RWPE1 (cell line): Measurements from ENCODE around the gene RBKS.
A peak's percentile ranks its signal among the peaks of the same experiment; 100 is the strongest.

Experiments used
- CTCF ChIA-PET: fragments of 350-600 bp; sonication (Branson Sonifier 250); formaldehyde crosslinking; extraction: SDS; loops from one replicate; lab custom pipeline; 2021; lab: Yijun Ruan, JAX
- POLR2A ChIA-PET: fragments of 400-600 bp; formaldehyde crosslinking; extraction: SDS; loops from one replicate; lab custom pipeline; 2020; ENCODE audit warnings: antibody characterized with exemption; ENCODE audit not compliant: low non-redundant PET; lab: Yijun Ruan, JAX
- DNase-seq: peaks from one replicate; pipeline ENCODE4 v3.0.0; 2012; ENCODE audit warnings: low spot score
- H3K27ac ChIP-seq: fragments of 450-650 bp; 2 replicates; pipeline ENCODE4 v1.5.1; 2017
- TF ChIP-seq, protein P1 (sequence below): fragments of 450-650 bp; conservative IDR thresholded peaks from 2 replicates; pipeline ENCODE4 v1.5.1; 2017; ENCODE audit warnings: low read depth, mild to moderate bottlenecking

The RBKS gene

DNA sequence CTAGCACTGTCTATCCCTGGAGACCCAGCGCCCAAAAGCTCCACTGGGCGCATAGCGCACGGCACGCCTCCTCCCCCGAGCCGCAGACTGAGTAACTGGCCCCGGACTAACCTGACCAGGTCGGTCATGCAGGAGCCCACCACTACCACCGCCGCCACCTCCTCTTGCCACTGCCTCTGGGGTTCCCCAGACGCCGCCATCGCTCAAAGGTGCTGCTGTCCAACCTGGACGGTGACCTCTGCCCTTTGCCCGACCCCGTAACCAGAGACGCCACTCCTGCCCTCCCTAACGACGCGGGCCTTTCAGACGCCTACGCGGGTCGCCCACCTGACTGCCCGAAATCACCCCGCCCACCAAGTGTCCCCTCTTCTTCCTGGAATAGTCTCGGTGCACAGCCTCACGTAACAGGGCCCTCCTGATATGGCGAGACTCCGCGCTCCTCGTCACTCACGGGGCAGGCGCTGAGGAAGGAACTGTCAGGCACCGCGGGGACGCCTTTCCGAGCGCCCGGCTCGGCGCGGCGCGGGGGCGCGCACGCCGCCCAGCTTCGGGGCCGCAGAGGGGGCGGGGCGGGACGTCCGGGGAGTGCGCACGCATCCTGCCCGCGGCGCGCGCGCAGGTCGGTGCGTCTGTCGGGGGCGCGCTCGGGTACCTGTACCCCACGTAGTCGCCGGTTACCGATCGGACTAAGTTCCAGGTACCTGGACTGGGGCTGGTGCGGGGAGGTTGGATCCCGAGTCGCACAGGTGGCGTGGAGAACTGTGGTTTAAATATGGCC is at the start of gene RBKS, which contains the start of gene BABAM2:
Gene RBKS (minus strand): TSS at position 242 of the 778 bp plus-strand sequence. CDS start 42 bp downstream, at position 200.
Gene BABAM2 (plus strand): TSS at position 584 of the 778 bp plus-strand sequence. CDS start 3,828 bp downstream, outside the sequence.
- ChIA-PET CTCF (interaction anchor here (0.6 kb wide), 3 partner anchors 145 to 665 kb away, joined by 3 to 4 read pairs (median 3); no protein-coding TSS in a partner anchor), POLR2A (interaction anchor here (0.6 to 0.8 kb wide), 2 partner anchors 500 to 501 kb away, joined by 3 to 5 read pairs; no protein-coding TSS in a partner anchor)
- peak; percentile 92 for DNase-seq
- TF ChIP-seq, protein P1, sequence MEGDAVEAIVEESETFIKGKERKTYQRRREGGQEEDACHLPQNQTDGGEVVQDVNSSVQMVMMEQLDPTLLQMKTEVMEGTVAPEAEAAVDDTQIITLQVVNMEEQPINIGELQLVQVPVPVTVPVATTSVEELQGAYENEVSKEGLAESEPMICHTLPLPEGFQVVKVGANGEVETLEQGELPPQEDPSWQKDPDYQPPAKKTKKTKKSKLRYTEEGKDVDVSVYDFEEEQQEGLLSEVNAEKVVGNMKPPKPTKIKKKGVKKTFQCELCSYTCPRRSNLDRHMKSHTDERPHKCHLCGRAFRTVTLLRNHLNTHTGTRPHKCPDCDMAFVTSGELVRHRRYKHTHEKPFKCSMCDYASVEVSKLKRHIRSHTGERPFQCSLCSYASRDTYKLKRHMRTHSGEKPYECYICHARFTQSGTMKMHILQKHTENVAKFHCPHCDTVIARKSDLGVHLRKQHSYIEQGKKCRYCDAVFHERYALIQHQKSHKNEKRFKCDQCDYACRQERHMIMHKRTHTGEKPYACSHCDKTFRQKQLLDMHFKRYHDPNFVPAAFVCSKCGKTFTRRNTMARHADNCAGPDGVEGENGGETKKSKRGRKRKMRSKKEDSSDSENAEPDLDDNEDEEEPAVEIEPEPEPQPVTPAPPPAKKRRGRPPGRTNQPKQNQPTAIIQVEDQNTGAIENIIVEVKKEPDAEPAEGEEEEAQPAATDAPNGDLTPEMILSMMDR, result no peak
- H3K27ac ChIP-seq, result peak within 1 kb of the TSS; percentile 91

DNA sequence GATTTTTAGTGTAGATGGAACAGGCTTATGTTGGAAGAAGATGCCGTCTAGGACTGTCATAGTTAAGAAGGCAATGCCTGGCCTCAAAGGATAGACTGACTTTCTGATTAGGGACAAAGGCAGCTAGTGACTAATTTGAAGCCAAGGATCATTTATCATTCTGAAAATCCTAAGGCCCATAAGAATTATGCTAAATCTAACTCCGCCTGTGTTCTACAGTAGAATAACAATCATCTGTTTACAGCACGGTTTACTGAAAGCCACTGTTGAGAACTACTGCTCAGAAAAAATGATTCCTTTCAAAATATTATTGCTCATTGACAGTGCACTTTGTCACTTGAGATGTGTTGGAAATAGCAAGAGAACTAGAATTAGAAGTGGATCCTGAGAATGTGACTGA is 44.8 kb upstream of the RBKS start:
- POLR2A ChIA-PET, result no interaction called here
- TF ChIP-seq, protein P1, result no peak
- H3K27ac ChIP-seq, result no peak overlapping the region
- no peak for DNase-seq
- CTCF ChIA-PET, result interaction anchor here (0.6 kb wide), 1 partner anchor 461 kb away, joined by 3 read pairs; no protein-coding TSS in a partner anchor

DNA sequence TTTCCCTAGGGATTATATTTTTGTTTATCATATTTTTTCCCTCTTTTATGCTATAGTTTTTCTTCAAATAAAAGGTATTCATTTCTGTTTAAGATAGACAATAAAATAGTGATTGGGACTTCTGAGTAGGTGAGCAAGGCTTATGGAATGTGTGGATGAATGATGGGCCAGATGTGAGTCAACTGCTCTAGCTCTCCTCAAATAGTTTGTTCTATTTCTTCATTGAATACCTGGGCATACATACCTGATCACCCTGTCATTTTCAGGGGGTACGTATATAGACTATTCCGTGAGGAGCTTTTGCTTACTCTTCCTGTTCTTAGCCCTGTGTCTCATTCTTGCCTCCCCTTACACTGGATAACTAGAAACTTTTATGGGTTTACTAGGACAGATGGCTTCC is 42.2 kb upstream of the RBKS start:
- ChIA-PET POLR2A (no interaction called here), CTCF (no interaction called here)
- peak; percentile 94 for DNase-seq
- H3K27ac ChIP-seq, result no peak overlapping the region
- TF ChIP-seq, protein P1, result no peak

DNA sequence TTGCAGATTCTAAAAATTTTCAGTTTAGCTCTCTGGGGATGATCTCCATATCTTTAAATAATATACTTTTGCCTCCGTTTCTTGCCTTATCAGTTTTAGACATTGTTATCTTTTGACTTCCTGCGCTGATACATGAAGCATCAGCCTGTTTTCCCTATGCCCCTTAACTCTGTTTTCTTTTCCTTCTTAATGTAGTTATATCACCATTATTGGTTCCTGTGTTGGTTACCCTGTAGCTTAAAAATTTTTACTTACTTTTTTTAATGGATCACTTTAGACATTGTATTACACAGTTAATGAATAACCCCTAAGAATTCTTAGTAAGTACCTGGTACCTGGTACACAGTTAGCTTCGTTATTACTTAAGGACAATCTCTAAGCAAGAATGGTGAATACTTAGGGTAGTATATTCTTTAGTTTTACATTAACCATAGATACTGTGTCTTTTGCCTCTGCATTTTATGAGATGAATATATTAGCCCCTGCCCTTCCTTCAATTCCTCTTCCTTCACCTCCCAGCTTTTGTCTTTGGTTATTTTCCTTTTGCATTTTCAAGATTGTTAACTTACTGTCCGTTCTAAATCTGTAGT is 41.3 kb upstream of the RBKS start:
- TF ChIP-seq, protein P1, result no peak
- CTCF ChIA-PET, result interaction anchor here (0.5 to 0.6 kb wide), 2 partner anchors 16 to 519 kb away, joined by 3 read pairs; no protein-coding TSS in a partner anchor
- no peak for DNase-seq
- H3K27ac ChIP-seq, result no peak overlapping the region
- POLR2A ChIA-PET, result no interaction called here

DNA sequence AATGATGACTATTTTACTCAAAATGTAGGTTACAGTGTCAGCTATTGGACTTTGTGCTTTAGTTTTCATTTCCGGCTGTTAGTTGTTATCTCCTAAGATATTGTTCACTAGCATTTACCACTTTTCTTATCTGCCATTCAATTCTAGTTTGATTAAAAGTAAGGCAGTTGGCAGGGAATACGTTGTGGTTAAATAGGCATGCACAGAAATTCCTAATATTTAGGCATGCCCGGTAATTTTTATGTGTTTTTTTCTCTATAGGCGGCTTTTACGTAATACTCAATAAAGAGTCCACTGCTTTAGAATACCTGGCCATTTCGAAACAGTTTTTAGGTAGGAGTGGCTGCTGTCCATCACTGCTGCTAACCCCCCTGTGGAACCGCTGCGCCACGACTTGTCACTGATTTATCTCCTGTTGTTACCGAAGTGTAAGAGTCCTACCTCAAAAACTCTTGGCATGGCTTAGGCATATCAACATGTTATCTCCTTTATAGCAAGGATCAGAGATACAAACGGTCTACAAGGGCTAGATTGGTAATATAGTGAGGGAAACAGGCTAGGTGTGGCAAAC is 39.8 kb upstream of the RBKS start:
- no peak for DNase-seq
- TF ChIP-seq, protein P1, result no peak
- ChIA-PET CTCF (no interaction called here), POLR2A (no interaction called here)
- H3K27ac ChIP-seq, result no peak overlapping the region

DNA sequence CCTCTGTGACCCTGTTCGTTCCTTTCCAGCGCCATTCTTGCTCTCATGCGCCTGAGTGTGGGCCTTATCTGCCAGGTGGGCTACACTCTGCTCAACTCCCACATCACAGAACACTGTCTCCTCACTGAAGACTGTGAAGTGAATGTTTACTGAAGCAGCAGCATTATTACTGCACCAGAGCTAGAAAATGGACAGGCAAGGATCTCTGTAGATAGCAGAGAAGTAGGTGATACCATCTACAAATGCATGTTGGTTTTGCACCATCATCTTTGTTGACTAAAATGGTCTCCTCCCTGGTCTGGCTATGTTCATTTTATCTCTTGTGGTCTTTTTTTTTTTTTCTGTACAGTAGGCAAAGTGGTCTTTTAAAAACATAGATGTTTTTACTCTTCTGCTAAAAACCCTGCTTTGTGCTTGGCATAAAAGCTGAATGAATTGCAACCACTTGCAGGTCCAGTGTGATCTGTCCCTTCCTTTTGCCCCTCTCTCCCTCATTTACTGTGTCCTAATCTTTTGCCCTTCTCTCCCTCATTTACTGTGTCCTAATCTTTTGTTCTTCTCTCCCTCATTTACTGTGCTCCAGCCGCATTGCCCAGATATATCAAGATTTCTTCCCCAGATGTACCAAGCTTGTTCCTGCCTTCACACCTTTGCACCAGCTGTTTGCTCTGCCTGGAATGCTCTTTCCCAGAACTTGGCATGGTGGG is 35.7 kb upstream of the RBKS start:
- ChIA-PET POLR2A (no interaction called here), CTCF (no interaction called here)
- TF ChIP-seq, protein P1, result no peak
- H3K27ac ChIP-seq, result no peak overlapping the region
- no peak for DNase-seq
